Activated naive CD4-positive, alpha-beta T cell treated with anti-CD3 and anti-CD28 coated beads for 36 hours (primary cell): ENCODE data around the gene C5orf22. TPM values are rescaled to one million over a fixed set of nuclear protein-coding genes. Genes with fewer than 3 reads are reported as not detected.
"Not testable (repeated sequence)": the region's sequence is repeated elsewhere in the genome, so short reads cannot be mapped to it uniquely, and the experiment has no call there.

Experiments used
- CTCF ChIA-PET: fragments of 350-600 bp; sonication (Branson Sonifier 250); formaldehyde crosslinking; loops from one replicate; lab custom pipeline; 2021; ENCODE audit warnings: antibody characterized with exemption; lab: Charles Lee
- DNase-seq: peaks from one replicate; pipeline ENCODE4 v3.0.0-alpha.2; 2020
- H3K27ac Mint-ChIP-seq: one replicate; pipeline ENCODE4 v1.8.0; 2021; ENCODE audit warnings: mild to moderate bottlenecking, mixed read lengths
- H3K27me3 Mint-ChIP-seq: one replicate; pipeline ENCODE4 v1.8.0; 2021; ENCODE audit warnings: low read depth, mixed read lengths
- H3K36me3 Mint-ChIP-seq: one replicate; pipeline ENCODE4 v1.8.0; 2021; ENCODE audit warnings: low read depth, mixed read lengths
- H3K4me1 Mint-ChIP-seq: one replicate; pipeline ENCODE4 v1.8.0; 2021; ENCODE audit warnings: low read depth, mixed read lengths
- H3K4me3 Mint-ChIP-seq: one replicate; pipeline ENCODE4 v1.8.0; 2021; ENCODE audit warnings: mild to moderate bottlenecking, moderate library complexity, mixed read lengths
- H3K9me3 Mint-ChIP-seq: one replicate; pipeline ENCODE4 v1.8.0; 2021; ENCODE audit warnings: mixed read lengths
- intact Hi-C: fragments of 100-400 bp; cut with micrococcal nuclease; formaldehyde crosslinking; loops from one replicate; pipeline ENCODE4 v1.15.1; 2023
- total RNA-seq, 2 experiments: library from RNA; stranded (reverse); gene quantifications; one replicate each; pipeline ENCODE4 v1.2.3, GENCODE V29; 2021

Gene C5orf22
- total RNA-seq, 2 experiments from 2014 or later: 23.7 to 25.5 TPM

- CTCF ChIA-PET: no interaction called here
- Mint-ChIP-seq H3K4me3 (no peak overlapping the region), H3K4me1 (no peaks in the 10 kb centered on the region), H3K9me3 (no peaks in the 10 kb centered on the region), H3K36me3 (peaks cover 21% of the 10 kb centered on the region), H3K27ac (no peak overlapping the region), H3K27me3 (no peaks in the 10 kb centered on the region)
- DNase-seq: no peak
- intact Hi-C loops: no loop called here
Observed at GRCh38 chr5:31559942-31560341, 27.8 kb downstream of the C5orf22 start.

- Mint-ChIP-seq H3K4me1 (no peaks in the 10 kb centered on the region), H3K27ac (no peak overlapping the region), H3K4me3 (no peak overlapping the region), H3K36me3 (peaks cover 10% of the 10 kb centered on the region), H3K27me3 (no peaks in the 10 kb centered on the region), H3K9me3 (peaks cover 3% of the 10 kb centered on the region)
- intact Hi-C loops: no loop called here
- CTCF ChIA-PET: no interaction called here
- DNase-seq: no peak
Observed at GRCh38 chr5:31561946-31562345, 29.8 kb downstream of the C5orf22 start.

GRCh38 chr5:31563216-31563615 lies 31.1 kb downstream of the C5orf22 start:
- CTCF ChIA-PET: interaction anchor here (0.8 kb wide), 1 partner anchor 530 kb away, joined by 4 read pairs; no protein-coding TSS in a partner anchor
- peaks cover 2% of the 10 kb centered on the region for H3K36me3 Mint-ChIP-seq
- no peaks in the 10 kb centered on the region for H3K4me1 Mint-ChIP-seq
- peaks cover 3% of the 10 kb centered on the region for H3K9me3 Mint-ChIP-seq
- no peaks in the 10 kb centered on the region for H3K27me3 Mint-ChIP-seq
- intact Hi-C loops: no loop called here
- H3K4me3 Mint-ChIP-seq: no peak overlapping the region
- DNase-seq: no peak
- H3K27ac Mint-ChIP-seq: no peak overlapping the region

GRCh38 chr5:31566362-31566761 lies 34.3 kb downstream of the C5orf22 start:
- DNase-seq, intact Hi-C loops, H3K27me3 Mint-ChIP-seq, H3K4me3 Mint-ChIP-seq, CTCF ChIA-PET, H3K4me1 Mint-ChIP-seq, H3K9me3 Mint-ChIP-seq, H3K36me3 Mint-ChIP-seq, H3K27ac Mint-ChIP-seq: not testable (repeated sequence)

- intact Hi-C loops: no loop called here
- H3K27ac Mint-ChIP-seq: no peak overlapping the region
- H3K36me3 Mint-ChIP-seq: no peaks in the 10 kb centered on the region
- CTCF ChIA-PET: no interaction called here
- no peaks in the 10 kb centered on the region for H3K4me1 Mint-ChIP-seq
- no peak for DNase-seq
- peaks cover 3% of the 10 kb centered on the region for H3K9me3 Mint-ChIP-seq
- H3K27me3 Mint-ChIP-seq: peaks cover 2% of the 10 kb centered on the region
- H3K4me3 Mint-ChIP-seq: no peak overlapping the region
Observed at GRCh38 chr5:31568302-31568835, 36.3 kb downstream of the C5orf22 start.

GRCh38 chr5:31569068-31569467 lies 37.0 kb downstream of the C5orf22 start:
- Mint-ChIP-seq H3K27me3 (peaks cover 6% of the 10 kb centered on the region), H3K9me3 (peaks cover 3% of the 10 kb centered on the region), H3K4me1 (no peaks in the 10 kb centered on the region), H3K36me3 (no peaks in the 10 kb centered on the region), H3K27ac (no peak overlapping the region), H3K4me3 (no peak overlapping the region)
- no peak for DNase-seq
- CTCF ChIA-PET: no interaction called here
- intact Hi-C loops: no loop called here

GRCh38 chr5:31573494-31574142 lies 41.5 kb downstream of the C5orf22 start:
- intact Hi-C loops: no loop called here
- Mint-ChIP-seq H3K9me3 (no peaks in the 10 kb centered on the region), H3K4me3 (no peak overlapping the region), H3K27me3 (peaks cover 14% of the 10 kb centered on the region), H3K36me3 (no peaks in the 10 kb centered on the region), H3K27ac (no peak overlapping the region), H3K4me1 (no peaks in the 10 kb centered on the region)
- CTCF ChIA-PET: no interaction called here
- DNase-seq: no peak

GRCh38 chr5:31574772-31575171 lies 42.7 kb downstream of the C5orf22 start:
- Mint-ChIP-seq H3K27me3 (peaks cover 14% of the 10 kb centered on the region), H3K36me3 (no peaks in the 10 kb centered on the region), H3K27ac (no peak overlapping the region), H3K4me1 (no peaks in the 10 kb centered on the region), H3K9me3 (no peaks in the 10 kb centered on the region), H3K4me3 (no peak overlapping the region)
- no peak for DNase-seq
- CTCF ChIA-PET: interaction anchor here (0.6 kb wide), 1 partner anchor 234 kb away, joined by 3 read pairs; no protein-coding TSS in a partner anchor
- intact Hi-C loops: no loop called here

GRCh38 chr5:31577438-31577837 lies 45.3 kb downstream of the C5orf22 start:
- no peaks in the 10 kb centered on the region for H3K4me1 Mint-ChIP-seq
- no peak for DNase-seq
- H3K27ac Mint-ChIP-seq: no peak overlapping the region
- intact Hi-C loops: no loop called here
- CTCF ChIA-PET: no interaction called here
- H3K27me3 Mint-ChIP-seq: peaks cover 14% of the 10 kb centered on the region
- no peaks in the 10 kb centered on the region for H3K9me3 Mint-ChIP-seq
- H3K4me3 Mint-ChIP-seq: no peak overlapping the region
- H3K36me3 Mint-ChIP-seq: no peaks in the 10 kb centered on the region

- CTCF ChIA-PET: interaction anchor here (2.0 kb wide), 1 partner anchor 498 kb away, joined by 5 read pairs; no protein-coding TSS in a partner anchor
Observed at GRCh38 chr5:31579558-31579957, 47.5 kb downstream of the C5orf22 start.

GRCh38 chr5:31581498-31582099 lies 49.5 kb downstream of the C5orf22 start:
- Mint-ChIP-seq H3K36me3 (no peaks in the 10 kb centered on the region), H3K4me1 (no peaks in the 10 kb centered on the region), H3K9me3 (no peaks in the 10 kb centered on the region), H3K4me3 (no peak overlapping the region), H3K27ac (no peak overlapping the region), H3K27me3 (peaks cover 9% of the 10 kb centered on the region)
- intact Hi-C loops: loop anchor here (1.0 to 5.0 kb wide), 5 partner anchors 228 to 1031 kb away; no protein-coding TSS in a partner anchor
- DNase-seq: peak; percentile 8
- CTCF ChIA-PET: interaction anchor here (1.0 to 1.8 kb wide), 5 partner anchors 23 to 512 kb away, joined by 3 to 7 read pairs (median 4); no protein-coding TSS in a partner anchor

More at GRCh38 chr5:31579558-31579957, 47.5 kb downstream of the C5orf22 start:
- intact Hi-C loops: no loop called here
- no peak for DNase-seq
- Mint-ChIP-seq H3K4me1 (no peaks in the 10 kb centered on the region), H3K4me3 (no peak overlapping the region), H3K27me3 (peaks cover 7% of the 10 kb centered on the region), H3K36me3 (no peaks in the 10 kb centered on the region), H3K9me3 (no peaks in the 10 kb centered on the region), H3K27ac (no peak overlapping the region)

- Mint-ChIP-seq H3K27ac (no peak overlapping the region), H3K27me3 (peaks cover 6% of the 10 kb centered on the region), H3K36me3 (no peaks in the 10 kb centered on the region), H3K9me3 (no peaks in the 10 kb centered on the region), H3K4me3 (no peak overlapping the region), H3K4me1 (no peaks in the 10 kb centered on the region)
- CTCF ChIA-PET: interaction anchor here (1.1 to 1.8 kb wide), 3 partner anchors 25 to 510 kb away, joined by 3 to 7 read pairs (median 4); no protein-coding TSS in a partner anchor
- DNase-seq: no peak
- intact Hi-C loops: loop anchor here (5.0 kb wide), 1 partner anchor 1029 kb away; no protein-coding TSS in a partner anchor
Observed at GRCh38 chr5:31583129-31583528, 51.0 kb downstream of the C5orf22 start.
